Fibroblast of skin of right quadriceps (primary cell): Measurements from ENCODE around the gene SIX6.
"Not testable (repeated sequence)": the region's sequence is repeated elsewhere in the genome, so short reads cannot be mapped to it uniquely, and the experiment has no call there.

ENCODE experiments used
- DNase-seq: peaks from one replicate; pipeline ENCODE4 v3.0.0-alpha.2; 2013

SIX6 gene

DNA sequence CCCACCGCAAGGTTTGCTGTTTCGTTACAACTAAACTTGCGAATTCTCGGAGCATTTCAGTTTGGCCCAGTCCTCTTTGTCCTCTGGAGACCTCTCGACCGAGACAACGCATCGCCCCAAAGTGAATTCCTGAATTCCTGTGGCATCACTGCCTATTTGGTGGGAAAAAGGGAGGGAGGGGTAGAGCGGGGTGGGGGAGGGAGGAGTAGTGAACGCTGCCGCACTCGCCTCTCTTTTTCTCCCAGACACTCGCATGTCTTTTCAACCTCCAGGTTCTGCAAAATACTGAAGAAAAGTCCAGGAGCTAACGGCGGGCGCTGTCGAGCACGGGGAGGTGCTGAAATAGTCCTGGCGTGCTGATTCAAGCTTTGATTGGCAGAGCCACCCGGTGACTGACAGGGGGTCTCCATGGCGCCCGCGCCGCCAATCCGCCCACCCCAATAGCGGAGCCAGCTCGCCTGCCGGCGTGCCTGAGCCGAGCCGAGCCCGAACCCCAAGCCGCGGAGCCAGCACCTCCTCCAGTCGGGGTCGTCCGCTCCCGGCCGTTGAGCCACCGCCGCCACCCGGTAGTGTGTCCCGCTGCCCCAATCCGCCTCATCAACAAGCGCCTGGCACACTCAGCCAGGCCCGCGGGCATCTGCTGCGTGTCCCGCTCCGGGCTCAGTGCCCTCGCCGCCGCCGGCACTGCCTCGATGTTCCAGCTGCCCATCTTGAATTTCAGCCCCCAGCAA is at the start of gene SIX6:
SIX6 (plus strand) TSS at position 440 of the 731 bp plus-strand sequence; CDS start at position 693, 253 bp downstream.
- DNase-seq = peak; percentile 33

DNA sequence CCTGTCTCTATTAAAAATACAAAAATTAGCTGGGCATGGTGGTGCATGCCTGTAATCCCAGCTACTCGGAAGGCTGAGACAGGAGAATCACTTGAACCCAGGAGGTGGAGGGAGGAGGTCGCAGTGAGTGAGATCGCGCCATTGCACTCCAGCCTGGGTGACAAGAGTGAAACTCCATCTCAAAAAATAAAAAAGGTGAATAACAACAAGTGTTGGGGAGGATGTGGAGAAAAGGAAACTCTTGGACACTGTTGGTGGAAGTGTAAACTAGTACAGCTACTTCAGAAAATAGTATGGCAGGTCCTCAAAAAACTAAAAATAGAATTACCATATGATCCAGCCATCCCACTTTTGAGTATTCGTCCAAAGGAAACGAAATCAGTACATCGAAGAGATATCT is 28.7 kb upstream of the SIX6 start:
- not testable (repeated sequence) for DNase-seq

DNA sequence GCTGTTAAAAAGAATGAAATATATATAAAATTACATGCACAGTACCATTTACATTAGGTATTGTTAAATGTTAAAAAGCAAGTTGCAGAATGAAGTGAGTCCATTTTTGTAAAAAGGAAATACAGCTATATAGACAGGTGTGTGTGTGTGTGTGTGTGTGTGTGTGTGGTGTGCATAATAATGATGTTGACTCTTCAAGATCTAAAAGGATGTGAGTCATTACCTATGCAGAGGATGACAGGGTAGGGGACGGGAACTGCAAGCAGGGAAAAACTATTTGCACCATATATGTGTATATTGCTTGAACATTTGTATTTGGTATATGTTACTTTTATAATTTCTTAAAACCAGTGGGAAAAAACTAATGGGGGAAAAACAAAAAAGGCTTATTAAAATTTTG is 26.2 kb upstream of the SIX6 start:
- DNase-seq = no peak

DNA sequence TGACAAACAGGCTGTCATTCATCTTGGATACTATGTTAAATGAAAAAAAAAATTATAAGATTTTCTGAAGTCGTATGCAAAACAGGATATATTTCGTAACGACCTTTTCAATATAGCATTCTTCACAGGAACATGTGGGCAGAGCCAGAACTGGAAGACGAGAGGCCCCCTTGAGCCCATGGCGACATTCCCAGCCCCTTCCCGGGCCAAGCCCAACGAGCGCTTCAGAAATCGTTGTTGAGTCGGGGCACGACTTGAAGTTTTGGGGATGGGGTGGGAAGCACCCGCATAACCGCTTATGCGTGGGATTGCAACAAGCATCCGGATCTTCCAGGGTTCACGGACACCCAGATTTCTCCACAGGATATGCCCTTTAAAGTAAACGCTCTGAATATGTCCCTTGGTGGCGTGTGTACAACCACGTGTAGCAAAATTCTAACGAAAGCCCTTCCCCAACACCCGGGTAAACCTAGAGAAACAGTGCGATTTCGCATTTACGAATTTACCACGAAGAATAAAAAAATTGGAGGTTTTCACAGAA is 23.8 kb upstream of the SIX6 start:
- DNase-seq = no peak

DNA sequence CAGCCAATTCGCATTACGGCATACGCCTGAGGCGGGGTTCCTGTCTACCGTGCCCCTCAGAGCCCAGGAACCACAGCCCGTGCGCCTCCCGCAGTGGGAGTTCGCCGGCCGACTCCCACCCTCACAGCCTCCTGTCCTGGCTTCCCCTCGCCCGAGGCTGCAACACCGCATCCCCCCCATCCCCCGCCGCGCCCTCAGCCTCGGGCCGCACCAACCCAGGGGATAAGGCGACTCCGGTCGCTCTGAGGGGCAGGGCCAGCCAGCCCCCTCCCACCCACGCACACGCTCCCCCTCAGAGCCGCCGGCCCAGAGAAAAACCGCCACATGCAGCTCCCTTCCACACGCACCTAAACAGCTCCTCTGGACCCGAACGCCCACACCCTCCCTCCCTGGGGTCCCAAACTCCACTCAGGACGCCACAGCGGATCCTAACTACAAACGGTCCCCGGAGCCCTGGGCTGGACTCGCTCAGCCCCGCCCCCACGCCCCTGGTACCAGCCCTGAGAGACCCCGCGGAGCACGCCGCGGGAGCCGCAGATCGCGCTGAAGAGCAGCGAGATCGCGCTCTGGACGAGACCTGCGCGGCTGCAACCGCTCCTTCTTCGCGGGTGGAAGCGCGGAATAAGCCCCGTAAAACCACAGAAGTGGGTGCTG is 23.2 kb upstream of the SIX6 start, which contains the start of gene C14orf39:
C14orf39 (minus strand) TSS at position 466 of the 654 bp plus-strand sequence. CDS start 985 bp downstream, outside the sequence.
- peak; percentile 55 for DNase-seq

DNA sequence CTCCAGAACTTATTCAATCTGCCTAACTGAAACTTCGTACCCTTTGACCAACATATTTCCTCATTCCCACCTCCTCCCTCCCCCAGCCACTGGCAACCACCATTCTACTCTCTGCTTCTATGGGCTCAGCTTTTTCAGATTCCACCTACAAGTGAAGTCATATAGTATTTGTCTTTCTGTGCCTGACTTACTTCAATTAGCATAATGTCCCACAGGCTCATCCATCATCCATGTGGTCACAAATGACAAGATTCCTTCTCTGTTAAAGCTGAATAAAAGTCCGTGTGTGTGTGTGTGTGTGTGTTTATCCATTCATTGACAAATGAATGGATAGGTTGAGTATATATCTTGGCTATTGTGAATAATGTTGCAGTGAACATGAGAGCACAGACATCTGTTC is 21.7 kb upstream of the SIX6 start:
- DNase-seq = no peak

DNA sequence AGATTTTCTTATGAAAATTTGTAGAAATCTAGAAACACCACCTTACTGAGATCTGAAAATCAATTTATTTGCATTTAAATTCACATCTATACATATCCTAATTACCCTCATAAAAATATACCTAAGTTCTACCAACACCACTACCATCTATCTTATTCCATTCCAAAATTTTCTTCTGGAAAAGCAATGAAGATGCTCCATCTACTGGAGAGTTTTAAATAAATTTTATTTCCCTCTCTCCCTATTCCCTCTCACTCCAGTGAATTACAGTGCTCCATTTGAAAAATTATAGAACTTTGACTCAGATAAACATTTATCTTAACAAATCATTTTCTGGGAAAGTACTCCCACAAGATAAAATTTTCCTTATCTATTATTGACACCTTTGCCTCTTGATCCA is 20.8 kb upstream of the SIX6 start:
- no peak for DNase-seq

DNA sequence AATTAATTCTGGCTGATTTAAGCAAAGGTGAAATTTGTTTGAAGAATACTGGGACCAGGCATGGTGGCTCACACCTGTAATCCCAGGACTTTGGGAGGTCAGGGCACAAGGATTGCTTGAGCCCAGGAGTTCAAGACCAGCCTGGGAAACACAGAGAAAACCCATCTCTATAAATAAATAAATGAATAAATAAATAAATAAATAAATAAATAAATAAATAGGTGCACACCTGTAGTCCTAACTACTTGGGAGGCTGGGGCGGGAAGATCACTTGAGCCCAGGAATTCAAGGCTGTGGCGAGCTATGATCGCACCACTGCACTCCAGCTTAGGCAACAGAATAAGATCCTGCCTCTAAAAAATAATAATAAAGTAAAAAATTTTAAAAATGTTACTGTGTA is 18.7 kb upstream of the SIX6 start:
- DNase-seq = no peak

DNA sequence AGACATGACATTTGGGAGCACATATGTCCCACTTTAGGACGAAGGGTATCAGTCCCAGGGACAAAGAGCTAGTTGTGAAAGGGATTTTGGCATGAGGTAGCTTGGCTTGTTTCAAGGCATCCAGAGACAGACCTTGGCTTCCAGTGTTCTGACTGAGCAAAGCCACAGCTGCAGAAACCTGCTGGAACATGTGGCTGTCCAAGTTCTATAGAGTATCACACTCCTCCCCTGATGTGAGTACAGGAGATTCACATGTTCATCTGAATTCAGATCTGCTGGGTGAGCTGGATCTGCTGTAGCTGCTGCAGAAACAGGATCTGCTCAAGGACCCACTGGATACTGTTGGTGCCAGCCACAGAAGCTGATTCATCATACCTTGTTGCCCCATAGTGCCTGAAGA is 13.0 kb upstream of the SIX6 start:
- DNase-seq = no peak

DNA sequence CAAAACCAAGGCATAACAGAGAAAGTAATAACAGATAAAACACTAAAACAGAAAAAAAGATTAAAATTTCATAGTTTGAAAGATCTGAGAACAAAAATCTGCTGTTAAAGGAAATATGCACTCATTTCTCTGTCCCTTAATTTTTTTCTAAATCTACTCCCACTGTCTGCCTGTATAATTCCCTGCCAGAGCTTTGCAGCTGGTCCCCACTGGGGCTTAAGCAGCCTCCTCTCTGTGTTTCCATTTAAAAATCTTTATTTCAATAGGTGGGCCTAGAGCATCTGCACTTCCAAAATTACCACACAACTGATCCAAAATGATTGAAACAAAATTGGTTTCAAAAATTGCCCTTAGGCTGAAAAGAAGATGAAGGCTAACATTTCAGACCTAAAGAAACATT is 6.4 kb upstream of the SIX6 start:
- DNase-seq = no peak

DNA sequence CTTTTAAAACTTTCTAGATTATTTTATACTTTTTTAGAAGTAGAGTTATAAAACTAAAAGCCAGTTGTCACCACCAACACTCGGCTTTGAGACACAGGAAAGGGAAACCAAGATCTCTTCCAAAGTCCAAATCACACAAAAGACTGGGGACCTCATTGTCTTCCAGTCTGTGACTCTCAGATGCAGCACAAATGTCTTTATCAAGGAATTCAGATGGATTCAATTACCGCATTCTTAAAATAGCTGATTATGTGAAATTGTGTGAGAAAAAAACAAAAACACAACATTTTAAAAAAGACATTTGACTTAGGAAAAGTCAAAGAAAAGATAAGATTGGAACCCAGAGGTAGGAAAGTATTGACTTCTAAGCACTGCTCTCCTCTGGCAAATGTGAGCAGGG is 3.5 kb upstream of the SIX6 start:
- no peak for DNase-seq

DNA sequence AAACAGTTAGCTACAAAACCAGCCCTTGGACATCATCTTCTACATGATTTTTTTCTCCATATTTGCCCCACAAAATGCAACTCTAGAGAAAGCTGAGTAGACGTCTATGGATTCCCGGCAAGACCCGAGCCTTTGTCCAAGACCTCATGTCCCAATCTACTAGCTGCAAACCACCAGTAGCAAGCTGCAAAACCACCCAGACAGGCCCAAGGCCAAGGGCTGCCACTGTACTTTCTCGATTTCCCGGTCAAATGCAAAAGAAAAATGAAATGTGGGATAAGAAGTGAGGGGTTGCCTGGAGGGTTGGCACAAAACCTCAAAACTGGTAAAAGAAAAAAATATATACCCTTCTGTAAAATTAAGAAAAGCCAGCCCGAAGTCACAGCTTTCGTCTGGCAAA is 2.9 kb upstream of the SIX6 start:
- DNase-seq = no peak

DNA sequence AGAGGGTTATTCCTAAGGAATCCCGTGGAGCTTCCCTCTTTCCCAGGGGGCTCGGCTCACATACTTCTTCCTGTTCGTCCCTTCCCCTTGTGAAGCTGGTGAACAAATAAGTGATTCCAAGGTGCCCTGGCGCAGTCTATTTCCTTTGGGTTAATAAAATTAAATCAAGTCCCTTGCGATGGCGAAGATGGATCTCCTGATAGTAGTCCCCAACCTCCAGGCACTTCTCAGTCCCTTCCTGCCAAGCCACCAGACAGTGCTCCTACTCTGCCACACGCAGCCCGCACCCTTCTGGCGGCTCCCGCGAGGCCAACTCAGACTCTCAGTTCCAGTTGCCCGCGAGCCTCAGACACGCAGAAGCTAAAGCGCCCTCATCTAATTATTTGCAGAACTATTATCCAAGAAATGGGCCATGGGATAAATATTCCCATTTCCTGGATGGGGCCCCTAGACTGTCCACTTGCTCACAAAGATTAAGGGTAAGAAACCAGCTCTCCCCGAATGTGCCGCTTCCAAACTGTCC is 2.4 kb upstream of the SIX6 start:
- no peak for DNase-seq

DNA sequence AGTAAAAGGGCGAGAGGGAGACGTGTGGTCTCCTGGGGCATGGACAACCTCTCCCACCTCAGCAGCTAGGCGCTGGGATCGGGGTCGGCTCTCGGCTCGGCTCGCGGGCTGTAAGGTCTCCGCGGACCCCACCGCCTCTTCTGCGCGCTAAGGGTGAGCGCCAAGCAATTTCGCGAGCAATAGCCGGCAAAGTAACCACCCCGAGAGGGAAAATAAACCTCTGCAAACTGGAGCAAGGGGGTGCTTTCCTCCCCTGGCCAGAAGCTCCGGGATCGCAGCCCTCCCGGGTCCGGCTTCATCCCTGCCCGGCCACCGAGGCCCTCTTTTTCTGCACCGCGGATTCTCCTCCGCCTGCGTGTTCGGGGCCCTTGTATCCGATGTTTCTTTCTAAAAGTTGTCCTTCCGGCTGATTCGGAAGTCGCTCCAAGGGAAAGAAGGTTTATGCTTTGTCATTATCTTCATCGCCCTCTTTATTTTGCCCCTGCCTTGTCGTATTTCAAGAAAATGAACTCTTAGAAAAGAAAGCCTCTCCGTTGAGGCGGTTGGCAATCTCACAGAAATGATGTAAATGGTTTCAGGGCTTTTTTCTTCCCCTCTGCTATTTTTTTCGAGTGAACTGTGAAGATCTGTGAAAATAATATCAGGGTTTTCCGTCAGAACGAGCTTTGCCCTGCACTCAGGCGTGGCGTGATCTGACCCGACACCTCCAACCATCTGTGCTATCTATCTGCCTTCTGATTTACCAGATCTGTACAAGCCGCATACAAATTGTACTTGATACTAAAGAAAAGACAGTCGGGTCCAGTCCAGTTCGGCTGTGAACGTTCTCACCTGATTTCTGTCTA is 1.7 kb upstream of the SIX6 start:
- no peak for DNase-seq

DNA sequence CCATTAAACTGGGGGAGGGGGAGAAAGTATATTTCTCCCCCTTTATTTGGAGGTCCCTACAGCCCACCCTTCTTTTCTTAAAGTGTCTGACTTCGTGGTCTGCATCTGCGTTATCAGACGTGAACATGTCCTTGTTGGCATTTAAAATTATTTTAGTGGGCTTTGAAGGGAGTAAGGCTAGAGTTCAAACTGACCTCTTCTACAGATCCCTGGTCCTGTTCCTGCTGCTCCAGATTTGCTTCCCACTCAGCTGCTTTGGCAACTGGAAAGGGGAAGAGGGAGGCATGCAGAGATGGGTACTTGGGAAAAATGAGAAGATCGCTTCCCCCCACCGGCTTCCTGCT is 611 bp upstream of the SIX6 start:
- no peak for DNase-seq

DNA sequence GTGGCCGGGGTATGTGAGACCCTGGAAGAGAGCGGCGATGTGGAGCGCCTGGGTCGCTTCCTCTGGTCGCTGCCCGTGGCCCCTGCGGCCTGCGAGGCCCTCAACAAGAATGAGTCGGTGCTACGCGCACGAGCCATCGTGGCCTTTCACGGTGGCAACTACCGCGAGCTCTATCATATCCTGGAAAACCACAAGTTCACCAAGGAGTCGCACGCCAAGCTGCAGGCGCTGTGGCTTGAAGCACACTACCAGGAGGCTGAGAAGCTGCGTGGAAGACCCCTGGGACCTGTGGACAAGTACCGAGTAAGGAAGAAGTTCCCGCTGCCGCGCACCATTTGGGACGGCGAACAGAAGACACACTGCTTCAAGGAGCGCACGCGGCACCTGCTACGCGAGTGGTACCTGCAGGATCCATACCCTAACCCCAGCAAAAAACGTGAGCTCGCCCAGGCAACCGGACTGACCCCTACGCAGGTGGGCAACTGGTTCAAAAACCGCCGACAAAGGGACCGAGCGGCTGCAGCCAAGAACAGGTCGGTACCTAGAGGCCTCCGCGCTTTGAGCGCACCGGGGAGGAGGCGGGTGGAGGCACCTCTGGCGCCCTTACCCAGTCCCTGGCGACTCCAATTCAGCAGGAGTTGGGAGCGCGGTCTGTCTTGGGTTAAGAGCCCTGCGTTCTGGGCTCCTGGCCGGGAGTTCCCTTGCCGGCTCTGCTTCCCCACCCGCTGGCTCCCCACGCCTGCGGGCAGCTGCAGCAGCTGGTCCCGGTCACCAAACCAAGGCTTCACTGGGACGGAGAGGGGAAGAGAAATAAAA is 700 bp downstream of the SIX6 start:
- DNase-seq = no peak

DNA sequence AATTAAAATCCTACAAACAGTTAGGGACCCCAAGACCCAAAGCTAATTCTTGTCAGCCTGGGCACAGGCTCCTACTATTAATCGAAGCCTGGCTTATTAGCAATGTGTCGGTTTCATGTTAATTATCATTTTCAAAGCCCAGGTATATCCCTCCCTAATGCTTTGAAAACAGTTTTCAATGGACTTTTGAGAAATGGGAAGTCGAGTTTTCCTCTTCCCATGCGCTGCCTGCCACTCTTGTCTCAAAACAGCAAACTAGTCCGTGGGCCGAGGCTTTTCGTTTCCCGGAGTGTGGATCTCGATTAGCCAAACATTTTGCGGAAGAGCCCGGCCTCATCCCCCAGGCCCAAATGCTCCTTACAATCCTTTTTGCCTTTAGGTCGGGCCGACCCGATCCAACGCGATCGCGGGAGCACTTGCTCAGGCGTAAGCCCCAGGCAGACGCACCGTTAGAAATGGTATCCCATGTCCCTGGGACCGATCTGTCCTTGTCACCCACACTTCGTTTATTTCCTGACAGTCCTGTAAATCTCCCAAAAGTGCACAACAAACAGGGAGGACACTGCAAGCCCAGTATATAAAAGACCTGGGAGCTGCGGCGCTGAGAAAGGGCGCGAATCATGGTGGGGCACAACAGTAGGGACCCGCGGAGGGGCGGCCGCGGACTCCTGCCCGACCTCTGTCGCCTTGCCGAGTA is 1.5 kb downstream of the SIX6 start:
- no peak for DNase-seq

DNA sequence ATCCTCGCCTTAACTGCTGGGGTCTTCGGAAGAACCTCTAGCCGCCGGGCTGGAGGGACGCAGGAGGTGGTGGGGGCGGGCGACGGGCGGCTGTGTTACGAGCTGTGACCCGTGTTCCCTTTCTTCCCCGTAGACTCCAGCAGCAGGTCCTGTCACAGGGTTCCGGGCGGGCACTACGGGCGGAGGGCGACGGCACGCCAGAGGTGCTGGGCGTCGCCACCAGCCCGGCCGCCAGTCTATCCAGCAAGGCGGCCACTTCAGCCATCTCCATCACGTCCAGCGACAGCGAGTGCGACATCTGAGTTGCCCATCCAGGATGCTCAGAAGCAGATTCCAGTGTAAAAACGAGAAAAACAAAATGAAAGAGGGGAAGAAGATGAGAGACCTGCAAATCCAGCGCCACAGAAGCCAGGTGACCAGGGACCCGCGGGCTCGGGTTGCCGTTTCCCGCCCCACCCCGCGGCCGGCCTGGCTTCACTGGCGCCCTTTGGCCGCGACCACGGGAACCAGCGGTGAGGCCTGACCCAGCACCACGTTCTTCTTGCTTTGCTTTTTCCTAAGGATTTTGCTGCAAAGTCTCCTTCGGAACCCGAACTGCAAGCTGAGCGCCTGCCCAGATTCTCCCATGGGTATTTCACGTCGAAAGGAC is 2.1 kb downstream of the SIX6 start:
- no peak for DNase-seq

DNA sequence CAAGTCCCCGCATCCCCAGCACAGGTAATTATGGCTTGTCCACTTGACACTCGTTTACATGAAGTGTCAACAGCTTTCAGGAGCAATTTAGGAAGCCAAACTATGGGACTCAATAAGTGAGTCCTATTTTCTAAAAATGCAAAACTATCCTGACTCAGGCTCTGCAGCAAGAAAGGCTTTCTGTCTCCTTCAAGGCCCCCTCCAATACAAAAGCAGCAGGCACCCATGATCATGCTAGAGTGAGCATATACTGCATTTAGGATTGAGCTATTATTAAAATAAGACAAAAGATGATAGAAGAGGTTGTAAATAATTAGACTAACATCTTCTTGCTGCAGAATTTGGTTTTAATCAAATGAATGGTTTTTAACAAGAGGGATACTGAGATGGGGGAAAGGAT is 3.2 kb downstream of the SIX6 start:
- no peak for DNase-seq

DNA sequence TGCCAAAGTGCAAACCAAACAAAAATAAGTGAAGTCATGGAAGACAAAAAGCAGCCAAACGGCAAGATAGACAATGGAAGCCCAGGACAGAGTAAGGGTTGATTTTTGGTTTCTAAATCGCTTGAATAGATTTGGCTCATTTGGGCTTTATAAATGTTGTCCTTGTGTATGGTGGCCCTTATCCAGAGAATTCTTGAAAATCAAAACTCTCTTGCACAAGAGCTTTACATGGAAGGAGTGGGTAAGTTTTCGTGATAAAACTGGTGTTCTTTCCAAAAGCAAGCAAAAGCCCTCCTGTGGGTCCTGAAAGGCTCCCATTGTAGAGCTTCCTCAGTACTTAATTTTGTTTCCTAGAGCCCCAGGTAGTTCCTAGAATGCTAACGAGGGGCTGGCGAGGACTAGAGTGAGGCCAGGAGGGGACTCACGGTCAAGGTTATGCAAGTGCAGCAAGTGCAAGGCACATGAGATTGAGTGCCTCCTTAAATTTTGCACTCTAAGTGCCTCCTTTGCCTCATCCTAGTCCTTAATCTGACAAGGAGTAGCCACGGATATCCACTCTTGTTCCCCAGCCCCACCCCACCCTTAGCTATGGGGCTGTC is 4.1 kb downstream of the SIX6 start:
- no peak for DNase-seq

DNA sequence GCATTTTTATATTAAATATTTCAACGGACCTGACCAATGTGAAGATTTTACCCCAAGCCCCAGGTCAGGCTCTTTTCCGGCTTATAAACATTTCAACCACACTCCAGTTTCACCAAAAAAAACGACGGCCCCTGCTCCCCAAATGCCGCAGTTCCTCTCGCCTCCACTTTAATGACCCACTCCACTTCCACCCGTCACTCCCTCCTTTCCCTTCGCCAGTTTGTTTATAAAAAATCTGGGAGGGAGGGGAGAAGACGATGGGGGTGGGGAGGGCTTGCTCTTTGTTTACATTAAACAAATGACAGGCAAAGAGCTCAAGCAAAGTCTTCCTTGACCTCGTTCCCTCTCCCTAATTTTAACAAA is 5.4 kb downstream of the SIX6 start:
- DNase-seq = no peak
